T47D (cell line): ENCODE data around the gene CD2BP2.
"Not testable (repeated sequence)": the region's sequence is repeated elsewhere in the genome, so short reads cannot be mapped to it uniquely, and the experiment has no call there.

ENCODE experiments used
- DNase-seq, 2 experiments: peaks; one replicate each; pipeline versions ENCODE4 v3.0.0 to v3.0.0-alpha.2; 2011 to 2012; ENCODE audit warnings: low read depth in 1 of 2, low spot score in 1 of 2
- JUND ChIP-seq: IDR thresholded peaks from 2 replicates; pipeline ENCODE4 v1.6.1; 2012; ENCODE audit warnings: low read depth
- in situ Hi-C: cut with HindIII; loops from 2 replicates; pipeline ENCODE4 v1.10.0; 2016; ENCODE audit warnings: low sequenced_read_pairs, low pct_unique_long_range_greater_than_20kb

CD2BP2 gene

DNA sequence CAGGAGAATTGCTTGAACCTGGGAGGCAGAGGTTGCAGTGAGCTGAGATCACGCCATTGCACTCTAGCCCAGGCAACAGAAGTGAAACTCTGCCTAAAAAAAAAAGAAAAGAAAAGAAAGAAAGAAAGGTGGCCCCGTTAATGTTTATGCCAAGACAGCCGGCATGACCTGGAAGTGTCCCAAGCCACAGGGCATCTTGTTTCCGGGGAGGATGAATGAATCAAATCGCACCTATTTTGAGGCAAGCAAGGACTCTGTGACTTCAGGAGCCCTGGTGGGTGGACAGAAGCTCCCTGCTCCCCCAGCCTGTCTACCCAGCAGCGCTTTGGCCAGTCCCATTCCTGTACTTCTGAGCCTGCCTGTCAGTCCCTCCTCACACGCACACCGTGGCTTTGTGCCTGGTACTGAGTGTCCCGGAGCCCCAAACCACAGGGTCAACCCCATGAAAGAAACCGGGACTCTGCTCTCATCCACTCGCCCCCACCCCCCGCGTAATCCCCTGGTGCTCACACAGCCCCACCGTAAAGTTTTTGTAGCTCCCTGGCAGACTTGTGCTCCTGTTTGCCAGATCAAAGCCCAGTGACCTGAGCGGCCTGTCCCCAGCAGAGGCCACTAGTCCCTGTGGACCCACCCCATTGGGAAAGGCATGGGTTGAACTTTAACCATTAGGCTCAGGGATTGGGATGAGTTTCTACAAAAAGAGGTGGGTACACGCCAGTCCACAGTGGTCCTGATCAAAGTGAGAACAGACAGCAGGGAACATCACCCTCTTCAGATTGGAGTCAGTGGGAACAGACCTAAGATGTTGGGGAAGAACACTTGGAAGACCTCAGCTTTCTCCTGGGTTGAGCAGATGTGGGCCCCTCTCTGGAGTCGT lies 19.3 kb downstream of the CD2BP2 start:
- TF ChIP-seq JUND = no peak
- in situ Hi-C loops = no loop called here
- peak in 1 of 2 experiments; percentile 42 for DNase-seq

DNA sequence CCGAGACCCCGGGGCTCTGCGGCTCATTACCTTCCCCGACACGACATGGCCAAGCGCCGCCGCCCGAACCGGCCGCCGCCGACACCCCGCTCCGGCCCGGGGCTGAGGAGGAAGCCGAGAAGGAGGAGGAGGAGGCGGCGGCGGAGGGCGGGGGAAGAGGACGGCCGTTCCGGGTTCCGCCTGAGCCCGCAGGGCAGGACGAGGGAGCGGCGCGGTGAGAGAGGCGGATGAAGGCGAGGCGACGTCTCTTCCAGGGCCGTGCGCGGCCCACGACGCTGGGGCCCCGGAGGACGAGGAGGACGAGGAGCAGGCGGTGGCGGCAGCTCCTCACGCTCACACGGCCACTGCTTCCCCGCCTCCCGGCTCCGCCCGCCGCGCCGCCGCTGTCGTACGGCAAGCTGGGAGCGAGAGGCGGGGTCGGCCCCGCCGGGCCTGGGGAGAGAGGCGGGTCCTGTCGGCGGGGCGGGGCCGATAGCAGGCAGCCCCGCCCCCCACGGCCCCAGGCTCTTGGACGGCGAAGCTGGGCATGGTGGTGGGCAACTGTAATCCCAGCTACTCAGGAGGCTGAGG lies 20.0 kb downstream of the CD2BP2 start:
- DNase-seq = peak; percentile 20 to 85
- in situ Hi-C loops = not testable (repeated sequence)

DNA sequence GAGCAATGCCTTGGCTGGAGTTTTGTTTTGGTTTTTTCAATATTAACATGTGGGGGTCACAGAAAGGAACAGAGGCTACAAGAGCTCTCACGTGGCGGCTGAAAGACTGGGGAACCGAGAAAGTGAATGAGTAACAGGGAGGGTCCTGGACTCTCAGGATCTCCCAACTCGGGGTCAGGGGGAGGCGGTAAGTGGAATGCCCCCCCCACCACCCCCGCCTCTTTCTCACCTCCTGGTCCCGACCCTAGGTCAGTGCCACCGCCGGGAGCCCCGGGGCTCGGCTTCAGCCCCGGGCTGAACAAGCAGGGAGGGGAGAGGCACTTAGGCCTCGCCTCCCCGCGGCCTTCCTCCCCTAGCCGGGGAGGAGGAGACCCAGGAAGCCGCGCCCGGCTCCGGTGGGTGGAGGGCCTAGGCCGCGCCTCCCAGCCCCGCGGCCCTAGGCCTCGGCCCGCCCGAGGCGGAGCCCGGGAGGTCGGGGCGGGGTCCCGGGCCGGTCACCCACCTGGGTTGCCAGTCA lies 20.6 kb downstream of the CD2BP2 start:
- DNase-seq = peak in 1 of 2 experiments; percentile 86
- in situ Hi-C loops = not testable (repeated sequence)

DNA sequence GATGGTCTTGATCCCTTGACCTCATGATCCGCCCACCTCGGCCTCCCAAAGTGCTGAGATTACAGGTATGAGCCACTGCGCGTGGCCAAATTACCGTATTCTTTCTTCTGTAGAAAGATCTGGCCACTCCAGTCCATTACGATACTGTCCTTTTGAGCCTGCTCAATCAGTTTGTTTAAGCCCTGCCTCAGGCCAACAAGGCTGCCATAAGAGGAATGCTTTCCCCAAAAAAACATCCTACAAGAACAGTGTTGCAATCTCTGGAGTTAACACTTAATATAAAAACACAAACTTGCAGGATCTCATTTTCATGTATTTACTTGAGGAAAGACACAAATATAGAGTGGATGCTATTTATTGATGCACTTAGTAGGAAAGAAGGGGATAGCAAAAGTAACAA lies 30.9 kb downstream of the CD2BP2 start:
- in situ Hi-C loops, DNase-seq: not testable (repeated sequence)

DNA sequence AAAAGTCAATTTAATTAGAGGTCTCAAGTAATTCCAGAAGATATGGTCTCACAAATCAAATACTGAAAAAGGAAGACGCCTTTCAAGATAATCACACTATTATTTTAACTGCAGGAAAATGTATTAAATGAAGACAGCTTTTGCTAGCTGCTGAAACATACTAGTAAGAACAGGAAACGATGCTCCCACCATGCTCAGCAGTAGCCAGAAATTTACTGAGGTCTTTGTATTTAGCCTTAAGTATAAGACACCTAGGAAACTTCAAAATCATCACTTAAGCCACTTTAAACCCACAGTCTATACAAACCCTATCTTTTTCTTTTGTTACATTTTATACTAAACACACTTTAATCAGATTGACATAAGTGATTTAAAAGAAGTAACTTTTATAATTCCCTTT lies 36.5 kb downstream of the CD2BP2 start:
- DNase-seq, in situ Hi-C loops: not testable (repeated sequence)

DNA sequence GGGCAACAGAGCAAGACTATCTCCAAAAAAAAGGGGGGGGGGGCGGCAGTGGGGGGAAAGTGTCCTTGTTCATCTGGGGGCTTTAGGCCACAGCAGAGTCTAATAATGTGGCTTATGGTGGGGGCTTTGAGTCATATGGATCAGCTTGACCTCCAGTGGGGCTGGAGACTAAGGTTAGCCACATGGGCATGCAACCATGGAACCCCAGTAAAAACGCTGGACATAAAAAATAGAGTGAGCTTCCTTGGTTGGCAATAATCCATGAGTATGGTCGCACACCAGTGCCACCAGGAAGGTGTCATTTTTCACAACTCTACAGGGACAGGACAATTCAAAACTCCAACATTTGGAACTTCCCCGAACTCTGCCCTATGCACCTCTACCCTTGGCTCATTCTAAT lies 44.2 kb downstream of the CD2BP2 start:
- DNase-seq, in situ Hi-C loops: not testable (repeated sequence)

DNA sequence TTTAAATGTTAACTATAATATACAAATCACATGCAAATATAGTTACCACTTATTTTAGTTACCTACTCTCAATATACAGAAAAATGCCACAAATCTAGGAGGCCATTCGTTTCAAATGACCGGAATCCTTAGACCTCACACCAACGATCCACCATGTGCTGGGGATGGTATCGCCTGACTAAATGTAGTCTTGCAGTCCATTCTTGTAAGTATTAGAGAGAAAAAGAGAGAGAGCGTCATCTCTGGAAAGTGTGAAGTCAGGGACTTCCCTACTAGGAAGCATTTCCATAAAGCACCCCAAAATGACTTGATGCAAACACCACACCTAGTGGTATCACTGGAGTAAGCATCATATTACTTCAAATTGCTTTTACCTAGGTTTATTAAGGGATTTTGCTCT lies 45.9 kb downstream of the CD2BP2 start:
- DNase-seq, in situ Hi-C loops: not testable (repeated sequence)
